BE2C (cell line): ENCODE data around the gene RNF220. TPM values are rescaled to one million over a fixed set of nuclear protein-coding genes. Genes with fewer than 3 reads are reported as not detected.

Experiments used
- DNase-seq: peaks from one replicate; pipeline ENCODE4 v3.0.0-alpha.2; 2020
- H3K27me3 ChIP-seq: fragments of 250-450 bp; sonication (Bioruptor Pico); 2 replicates; pipeline ENCODE4 v1.5.1; 2020; ENCODE audit warnings: mild to moderate bottlenecking
- H3K36me3 ChIP-seq: fragments of 250-450 bp; sonication (Bioruptor Pico); 2 replicates; pipeline ENCODE4 v1.5.1; 2020; ENCODE audit warnings: mild to moderate bottlenecking
- H3K4me1 ChIP-seq: fragments of 250-450 bp; sonication (Bioruptor Pico); 2 replicates; pipeline ENCODE4 v1.5.1; 2020
- H3K4me3 ChIP-seq: 2 replicates; pipeline ENCODE4 v1.5.1; 2011; ENCODE audit warnings: low read depth, low read length
- H3K9me3 ChIP-seq: fragments of 250-450 bp; sonication (Bioruptor Pico); 2 replicates; pipeline ENCODE4 v1.5.1; 2020
- polyA plus RNA-seq: library from polyadenylated mRNA; unstranded; fragments of >200 nt; gene quantifications from one replicate; pipeline ENCODE4 v1.2.1, GENCODE V29; 2012; ENCODE audit warnings: low read depth, missing spikeins; ENCODE audit not compliant: insufficient read length, insufficient read depth
- TF ChIP-seq, protein P1 (sequence below): IDR thresholded peaks from 2 replicates; pipeline ENCODE4 v1.5.1; 2012; ENCODE audit warnings: mild to moderate bottlenecking, low read depth, low read length

The RNF220 gene
- polyA plus RNA-seq, result 105 TPM

DNA sequence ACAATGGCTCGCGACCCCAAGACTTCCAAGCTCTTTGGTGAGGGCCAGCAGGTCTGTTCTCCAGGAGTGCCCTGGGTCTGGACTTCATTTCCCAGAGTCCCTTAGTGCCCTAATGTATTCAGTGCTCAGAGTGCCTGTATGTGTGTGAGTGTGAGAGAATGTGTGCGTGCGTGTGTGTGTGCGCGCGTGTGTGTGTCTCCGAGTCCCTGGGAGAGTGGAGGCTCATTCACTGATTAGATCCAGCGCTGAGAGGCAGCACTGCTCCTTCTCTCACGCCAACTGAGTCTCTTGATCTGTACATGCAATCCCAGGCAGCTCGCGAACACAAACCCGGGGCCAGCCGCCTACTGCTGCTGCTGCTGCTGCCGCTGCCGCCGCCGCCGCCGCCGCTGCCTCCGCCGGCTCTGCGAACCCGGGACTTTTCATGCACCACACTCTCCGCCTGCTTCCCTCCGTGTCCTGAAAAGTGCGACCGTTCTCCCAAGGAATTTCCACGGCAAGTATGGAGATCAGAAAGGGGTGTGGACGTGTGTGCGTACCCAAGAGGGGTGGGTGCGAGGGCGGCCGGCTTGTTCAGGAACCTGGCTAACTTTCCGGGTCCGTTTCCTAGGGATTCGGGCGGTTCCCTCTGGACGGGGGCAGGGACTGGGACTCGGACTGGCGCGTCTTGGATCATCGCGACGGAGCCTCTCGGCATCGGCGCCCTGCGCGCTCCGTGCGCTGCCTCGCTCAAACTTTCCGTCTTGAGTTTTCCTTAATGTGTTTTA, at the start of gene RNF220:
Gene RNF220 (plus strand): TSS at position 225 of the 767 bp plus-strand sequence.
- no peaks in the 10 kb centered on the region for H3K36me3 ChIP-seq
- TF ChIP-seq, protein P1, sequence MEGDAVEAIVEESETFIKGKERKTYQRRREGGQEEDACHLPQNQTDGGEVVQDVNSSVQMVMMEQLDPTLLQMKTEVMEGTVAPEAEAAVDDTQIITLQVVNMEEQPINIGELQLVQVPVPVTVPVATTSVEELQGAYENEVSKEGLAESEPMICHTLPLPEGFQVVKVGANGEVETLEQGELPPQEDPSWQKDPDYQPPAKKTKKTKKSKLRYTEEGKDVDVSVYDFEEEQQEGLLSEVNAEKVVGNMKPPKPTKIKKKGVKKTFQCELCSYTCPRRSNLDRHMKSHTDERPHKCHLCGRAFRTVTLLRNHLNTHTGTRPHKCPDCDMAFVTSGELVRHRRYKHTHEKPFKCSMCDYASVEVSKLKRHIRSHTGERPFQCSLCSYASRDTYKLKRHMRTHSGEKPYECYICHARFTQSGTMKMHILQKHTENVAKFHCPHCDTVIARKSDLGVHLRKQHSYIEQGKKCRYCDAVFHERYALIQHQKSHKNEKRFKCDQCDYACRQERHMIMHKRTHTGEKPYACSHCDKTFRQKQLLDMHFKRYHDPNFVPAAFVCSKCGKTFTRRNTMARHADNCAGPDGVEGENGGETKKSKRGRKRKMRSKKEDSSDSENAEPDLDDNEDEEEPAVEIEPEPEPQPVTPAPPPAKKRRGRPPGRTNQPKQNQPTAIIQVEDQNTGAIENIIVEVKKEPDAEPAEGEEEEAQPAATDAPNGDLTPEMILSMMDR, result no peak
- H3K4me3 ChIP-seq, result no peak within 1 kb of the TSS
- H3K27me3 ChIP-seq, result peaks cover 81% of the 10 kb centered on the region
- H3K9me3 ChIP-seq, result no peaks in the 10 kb centered on the region
- no peaks in the 10 kb centered on the region for H3K4me1 ChIP-seq
- DNase-seq, result peak; percentile 27

DNA sequence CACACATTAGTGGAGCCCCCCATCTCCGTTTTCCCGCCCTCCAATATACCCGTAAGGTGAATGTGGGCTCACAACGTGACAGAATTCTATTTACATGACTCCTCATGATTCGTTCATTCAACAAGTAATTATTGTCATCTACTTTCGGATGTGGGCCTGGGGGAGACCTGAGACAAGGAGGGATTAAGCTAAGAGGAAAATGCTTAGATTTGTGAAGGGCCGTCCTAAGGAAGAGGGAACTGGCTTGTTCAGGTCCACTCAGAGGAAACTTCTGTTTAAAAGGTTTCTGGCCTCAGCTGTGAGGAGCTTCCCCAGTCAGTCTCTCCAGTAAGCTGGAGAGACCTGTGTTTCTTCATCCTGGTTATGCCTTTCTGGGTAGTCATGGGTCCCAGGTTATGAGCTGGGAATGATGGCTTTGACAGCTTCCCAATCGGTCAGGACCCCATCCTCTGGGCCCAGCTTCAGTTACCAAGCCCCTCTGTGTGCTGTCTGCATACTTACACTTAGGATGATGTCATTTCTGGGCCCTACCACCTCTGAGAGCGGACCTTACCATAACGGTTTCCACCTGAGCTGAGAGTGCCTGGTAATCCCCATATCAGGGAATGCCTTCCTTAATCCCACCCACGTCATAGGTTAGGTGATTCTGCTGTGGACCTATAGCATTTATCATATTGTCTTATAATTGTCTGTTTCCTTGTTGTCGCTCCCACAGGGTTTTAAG, 49.3 kb upstream of the RNF220 start:
- Histone ChIP-seq H3K36me3 (no peaks in the 10 kb centered on the region), H3K27me3 (no peaks in the 10 kb centered on the region), H3K4me1 (no peaks in the 10 kb centered on the region), H3K4me3 (peak overlapping the region; percentile 37), H3K9me3 (no peaks in the 10 kb centered on the region)
- TF ChIP-seq, protein P1, result no peak
- no peak for DNase-seq

GRCh38 chr1:44357710-44358109, 47.3 kb upstream of the RNF220 start:
- no peaks in the 10 kb centered on the region for H3K27me3 ChIP-seq
- H3K9me3 ChIP-seq, result no peaks in the 10 kb centered on the region
- no peak overlapping the region for H3K4me3 ChIP-seq
- TF ChIP-seq, protein P1, result no peak
- H3K4me1 ChIP-seq, result no peaks in the 10 kb centered on the region
- H3K36me3 ChIP-seq, result no peaks in the 10 kb centered on the region
- no peak for DNase-seq

DNA sequence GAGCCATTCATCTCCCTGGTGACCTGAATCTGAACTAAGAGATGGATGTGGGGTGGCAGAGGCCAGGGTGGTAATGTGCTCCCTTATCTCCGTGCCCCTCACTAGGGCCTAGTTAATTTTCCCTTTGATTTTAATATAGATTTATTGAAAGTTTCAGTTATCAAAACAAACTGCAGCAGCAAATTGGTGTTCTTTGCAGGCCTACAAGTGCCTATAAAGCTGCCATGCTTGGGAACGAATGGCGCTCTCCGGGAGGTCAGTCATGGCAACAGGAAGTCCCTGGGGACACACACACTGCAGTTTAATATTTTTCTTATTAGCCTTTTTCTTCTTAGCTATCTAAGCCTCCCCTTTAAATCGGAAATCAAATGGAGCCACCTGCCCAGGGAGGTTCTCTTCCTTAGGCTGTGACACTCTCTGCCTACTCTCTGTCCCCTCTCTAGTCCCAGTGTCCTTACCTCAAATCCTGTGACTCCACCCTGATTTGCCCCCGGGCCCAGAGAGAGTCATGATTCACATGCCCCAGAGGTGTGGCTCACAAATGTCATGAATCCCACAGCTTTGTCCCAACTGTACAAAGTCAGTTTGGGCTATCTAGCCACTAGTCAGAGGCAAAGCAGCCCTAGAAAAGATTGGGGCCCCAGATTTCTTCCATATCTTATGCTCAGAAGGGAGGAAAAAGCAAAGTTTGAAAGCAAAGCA, 45.7 kb upstream of the RNF220 start:
- Histone ChIP-seq H3K9me3 (no peaks in the 10 kb centered on the region), H3K4me3 (no peak overlapping the region), H3K27me3 (no peaks in the 10 kb centered on the region), H3K36me3 (no peaks in the 10 kb centered on the region), H3K4me1 (no peaks in the 10 kb centered on the region)
- no peak for DNase-seq
- TF ChIP-seq, protein P1, result no peak

DNA sequence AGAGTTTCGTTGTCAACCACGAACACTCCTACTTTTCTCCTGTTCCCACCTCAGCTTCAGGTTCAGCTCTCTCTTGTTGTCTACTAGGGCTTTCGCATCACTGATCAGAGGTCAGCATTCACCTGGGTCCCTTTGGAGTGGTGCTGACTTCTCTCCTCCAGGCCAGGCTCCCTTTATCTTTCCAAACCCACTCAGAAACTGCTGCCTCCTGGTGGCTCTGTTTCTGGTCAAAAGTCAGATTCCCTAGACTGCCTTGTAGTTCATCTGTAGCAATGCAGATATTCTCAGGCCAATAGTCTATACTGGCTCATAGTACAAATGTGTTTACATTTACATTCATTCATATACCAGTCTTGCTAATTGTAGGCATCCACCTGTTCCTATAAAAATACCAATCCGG, 43.6 kb upstream of the RNF220 start:
- Histone ChIP-seq H3K4me3 (no peak overlapping the region), H3K9me3 (no peaks in the 10 kb centered on the region), H3K36me3 (no peaks in the 10 kb centered on the region), H3K4me1 (no peaks in the 10 kb centered on the region), H3K27me3 (no peaks in the 10 kb centered on the region)
- DNase-seq, result no peak
- TF ChIP-seq, protein P1, result peak; percentile 14; the same call in 1 of the 2 replicates
